HG03139 (cell line): ENCODE data around the gene KRTAP12-2.
"Not testable (repeated sequence)": the region's sequence is repeated elsewhere in the genome, so short reads cannot be mapped to it uniquely, and the experiment has no call there.

Experiments used
- ATAC-seq: cut with Tn5 transposase; IDR thresholded peaks from one replicate; pipeline ENCODE4 v1.9.1; 2021; ENCODE audit not compliant: unreplicated experiment

Gene KRTAP12-2

DNA sequence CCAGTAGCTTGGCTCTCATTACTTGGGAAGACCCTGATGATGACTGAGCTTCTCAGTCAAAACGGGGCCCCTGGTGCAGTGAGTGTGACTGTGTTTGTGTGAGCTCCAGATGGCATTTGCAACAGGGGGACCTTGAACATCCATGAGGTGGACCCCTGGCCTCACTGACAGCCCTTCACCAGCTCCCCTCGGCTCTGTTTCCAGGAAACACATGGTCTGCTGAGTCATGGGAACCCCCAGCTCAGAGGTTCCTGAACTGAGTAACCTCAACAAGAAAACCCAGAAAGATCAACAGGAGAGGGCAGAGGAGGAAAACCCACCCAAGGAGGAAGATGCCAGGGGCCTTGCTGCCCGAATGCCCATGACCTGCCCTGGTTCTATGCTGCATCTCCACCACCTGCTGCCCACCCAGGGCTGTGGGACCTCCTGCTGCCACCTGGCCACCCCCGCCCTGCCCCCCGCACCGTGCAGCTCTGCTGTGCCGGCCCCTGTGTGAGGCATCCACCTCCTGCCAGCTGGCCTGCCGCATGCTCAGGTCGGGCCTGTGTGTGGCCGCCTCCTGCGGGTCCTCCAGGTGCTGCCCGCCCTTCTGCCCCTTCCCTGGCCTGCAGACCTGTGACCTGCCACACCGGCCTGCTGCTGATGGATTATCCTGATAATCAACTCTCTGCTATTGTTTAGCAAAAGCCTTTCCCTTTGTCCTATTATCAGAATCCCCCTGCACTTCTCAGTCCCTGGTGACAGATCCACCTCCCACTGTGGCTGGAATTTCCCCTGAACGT lies 19.5 kb upstream of the KRTAP12-2 start:
- ATAC-seq, result no peak

DNA sequence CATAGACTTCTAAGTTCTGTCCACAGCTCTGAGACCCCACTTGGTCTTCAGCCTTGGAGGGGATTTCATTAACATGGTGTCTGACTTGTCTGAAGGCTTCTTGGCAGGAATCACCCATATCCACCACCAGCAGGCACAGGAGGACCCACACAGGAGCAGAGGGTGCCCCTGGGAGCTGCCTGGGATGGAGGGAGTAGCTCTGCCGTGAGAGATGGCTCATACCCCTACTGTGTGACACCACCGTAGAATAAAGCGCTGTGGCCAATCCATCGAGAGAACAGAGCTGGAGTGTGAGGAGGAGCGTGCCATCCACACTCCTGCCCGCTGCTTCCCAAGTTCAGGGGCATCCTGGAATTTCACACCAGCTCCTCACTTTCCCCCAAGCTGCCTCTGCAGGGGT lies 18.3 kb upstream of the KRTAP12-2 start:
- ATAC-seq, result not testable (repeated sequence)

DNA sequence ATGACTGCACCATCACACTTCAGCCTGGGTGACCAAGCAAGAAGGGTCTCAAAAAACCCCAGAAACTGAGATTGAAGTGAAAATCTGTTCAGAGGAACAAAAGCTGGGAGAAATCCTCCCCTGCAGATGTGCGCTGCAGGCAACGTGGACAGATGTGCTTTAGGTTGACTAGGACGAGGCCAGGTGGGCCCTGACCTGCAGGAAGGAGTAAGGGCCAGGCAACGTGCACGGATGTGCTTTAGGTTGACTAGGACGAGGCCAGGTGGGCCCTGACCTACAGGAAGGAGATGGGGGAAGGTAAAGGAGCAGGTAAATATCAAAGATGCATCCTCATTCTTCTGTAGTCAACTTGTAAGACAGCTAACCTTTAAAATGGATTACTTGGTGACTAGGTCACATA lies 17.8 kb upstream of the KRTAP12-2 start:
- no peak for ATAC-seq

- no peak for ATAC-seq
Observed at GRCh38 chr21:44684077-44684476, 17.4 kb upstream of the KRTAP12-2 start.

DNA sequence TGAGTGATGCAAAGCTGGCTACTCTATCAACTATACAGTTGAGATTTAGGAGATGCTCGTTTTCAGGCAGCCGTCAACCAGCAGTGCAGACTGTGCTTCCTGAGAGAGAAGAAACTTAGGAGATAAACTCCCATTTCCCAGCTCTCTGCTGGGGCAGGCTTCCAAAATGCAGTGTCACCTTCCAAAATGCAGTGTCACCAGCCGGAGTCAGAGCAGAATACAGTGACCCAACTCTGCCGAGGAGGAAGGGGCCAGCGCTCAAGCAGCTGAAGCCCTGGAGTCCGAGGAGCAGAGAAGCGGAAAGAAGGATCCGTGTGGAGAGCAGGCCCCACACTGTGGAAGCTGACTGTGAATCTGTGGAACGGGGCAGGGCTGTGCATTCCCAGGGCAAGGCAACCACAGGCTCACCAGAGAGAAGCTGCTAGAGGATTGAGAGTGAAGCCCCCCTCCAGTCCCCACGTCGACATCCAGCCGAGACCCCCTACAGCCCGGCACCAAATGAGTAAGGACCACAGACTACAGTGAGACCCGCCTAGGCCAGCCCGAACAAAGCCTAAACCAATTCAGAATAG lies 15.9 kb upstream of the KRTAP12-2 start:
- ATAC-seq, result no peak

- no peak for ATAC-seq
Observed at GRCh38 chr21:44681861-44682579, 15.3 kb upstream of the KRTAP12-2 start, which contains the start of gene KRTAP12-1. KRTAP12-1 (minus strand) TSS chr21:44682163; CDS start chr21:44682123, 40 bp downstream.

DNA sequence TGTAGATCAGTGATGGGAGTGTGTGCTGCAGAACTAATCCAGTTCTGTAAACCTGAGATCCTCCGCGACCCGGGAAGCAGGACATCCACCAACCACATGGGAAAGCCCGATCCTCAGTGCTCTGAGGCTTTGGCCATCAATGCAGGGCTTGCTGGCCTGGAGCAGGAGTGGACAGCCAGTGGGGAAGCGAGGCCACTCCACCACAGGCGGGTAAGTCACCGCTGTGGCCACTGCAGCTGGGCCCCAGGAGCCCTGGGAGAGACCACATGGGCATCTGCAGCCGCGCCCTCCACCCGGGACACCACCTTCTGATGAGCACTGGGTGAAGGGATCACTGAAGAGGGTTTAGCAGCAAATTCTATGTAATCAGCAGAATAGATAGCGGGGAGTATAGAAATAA lies 14.4 kb upstream of the KRTAP12-2 start:
- ATAC-seq, result no peak

- ATAC-seq, result no peak
Observed at GRCh38 chr21:44677881-44678280, 11.2 kb upstream of the KRTAP12-2 start.

DNA sequence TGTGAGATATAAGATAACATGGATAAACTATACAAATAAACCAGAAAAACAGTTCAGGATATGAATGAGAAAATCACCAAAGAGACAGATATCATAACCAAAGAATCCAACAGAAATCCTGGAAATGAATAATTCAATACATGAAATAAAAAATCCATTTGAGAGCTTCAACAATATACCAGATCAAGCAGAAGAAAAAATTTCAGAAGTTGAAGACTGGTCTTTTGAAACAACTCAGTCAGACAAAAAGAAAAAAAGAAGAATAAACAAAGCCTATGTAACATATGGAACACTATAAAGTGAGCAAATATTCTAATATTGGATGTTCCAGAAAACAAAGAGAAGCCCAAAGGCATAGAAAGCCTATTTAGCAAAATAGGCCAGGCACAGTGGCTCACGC lies 5.2 kb upstream of the KRTAP12-2 start:
- no peak for ATAC-seq

- ATAC-seq, result no peak
Observed at GRCh38 chr21:44670642-44671432, 4.1 kb upstream of the KRTAP12-2 start.

DNA sequence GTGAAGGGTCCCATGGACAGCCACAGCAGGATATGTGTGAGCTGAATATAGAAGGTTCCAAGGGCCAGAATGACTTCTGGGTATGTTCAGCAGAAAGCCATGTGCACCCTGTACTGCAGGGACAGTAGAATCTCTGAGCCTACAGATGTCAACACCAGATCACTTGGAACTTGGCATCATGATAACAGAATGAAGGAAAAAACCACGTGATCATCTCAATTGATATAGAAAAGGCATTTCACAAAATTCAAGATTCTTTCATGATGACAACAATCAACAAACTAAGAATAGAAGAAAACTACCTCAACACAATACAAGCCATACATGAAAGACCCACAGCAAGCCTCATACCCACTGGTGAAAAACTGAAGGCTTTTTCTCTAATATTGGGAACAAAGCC lies 885 bp upstream of the KRTAP12-2 start:
- no peak for ATAC-seq

DNA sequence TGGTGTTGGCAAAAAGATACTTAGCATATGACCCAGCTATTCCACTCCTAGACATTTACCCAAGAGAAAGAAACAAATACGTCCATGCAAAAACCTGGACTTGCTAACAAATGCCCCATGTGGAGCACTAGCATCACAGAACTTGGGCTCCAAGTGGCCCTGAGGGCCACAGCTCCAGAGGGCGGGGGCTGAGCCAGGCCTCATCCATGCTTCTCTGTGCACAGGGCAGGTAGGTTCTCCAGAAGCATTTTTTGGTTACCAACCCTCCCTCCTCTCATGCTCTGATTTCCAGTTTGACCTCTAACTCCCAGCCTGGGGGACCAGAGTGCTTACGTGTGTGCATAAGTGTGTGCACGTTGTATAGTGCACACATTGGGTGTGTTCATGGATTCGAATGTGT lies 2.0 kb downstream of the KRTAP12-2 start:
- no peak for ATAC-seq

DNA sequence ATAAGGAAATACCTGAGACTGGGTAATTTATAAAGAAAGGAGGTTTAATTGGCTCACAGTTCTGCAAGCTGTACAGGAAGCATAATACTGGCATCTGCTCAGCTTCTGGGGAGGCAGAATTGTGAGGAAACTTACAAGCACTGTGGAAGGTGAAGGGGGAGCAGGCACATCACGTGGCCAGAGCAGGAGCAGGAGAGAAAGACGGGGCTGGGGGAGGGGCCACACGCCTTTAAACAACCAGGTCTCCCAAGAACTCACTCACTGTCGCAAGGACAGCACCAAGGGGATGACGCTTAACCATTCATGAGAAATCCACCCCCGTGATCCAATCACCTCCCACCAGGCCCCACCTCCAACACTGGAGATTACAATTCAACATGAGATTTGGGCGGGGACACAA lies 5.2 kb downstream of the KRTAP12-2 start:
- ATAC-seq, result not testable (repeated sequence)

GRCh38 chr21:44658913-44659595 lies 7.7 kb downstream of the KRTAP12-2 start:
- ATAC-seq, result no peak

- no peak for ATAC-seq
Observed at GRCh38 chr21:44658541-44658910, 8.2 kb downstream of the KRTAP12-2 start.

DNA sequence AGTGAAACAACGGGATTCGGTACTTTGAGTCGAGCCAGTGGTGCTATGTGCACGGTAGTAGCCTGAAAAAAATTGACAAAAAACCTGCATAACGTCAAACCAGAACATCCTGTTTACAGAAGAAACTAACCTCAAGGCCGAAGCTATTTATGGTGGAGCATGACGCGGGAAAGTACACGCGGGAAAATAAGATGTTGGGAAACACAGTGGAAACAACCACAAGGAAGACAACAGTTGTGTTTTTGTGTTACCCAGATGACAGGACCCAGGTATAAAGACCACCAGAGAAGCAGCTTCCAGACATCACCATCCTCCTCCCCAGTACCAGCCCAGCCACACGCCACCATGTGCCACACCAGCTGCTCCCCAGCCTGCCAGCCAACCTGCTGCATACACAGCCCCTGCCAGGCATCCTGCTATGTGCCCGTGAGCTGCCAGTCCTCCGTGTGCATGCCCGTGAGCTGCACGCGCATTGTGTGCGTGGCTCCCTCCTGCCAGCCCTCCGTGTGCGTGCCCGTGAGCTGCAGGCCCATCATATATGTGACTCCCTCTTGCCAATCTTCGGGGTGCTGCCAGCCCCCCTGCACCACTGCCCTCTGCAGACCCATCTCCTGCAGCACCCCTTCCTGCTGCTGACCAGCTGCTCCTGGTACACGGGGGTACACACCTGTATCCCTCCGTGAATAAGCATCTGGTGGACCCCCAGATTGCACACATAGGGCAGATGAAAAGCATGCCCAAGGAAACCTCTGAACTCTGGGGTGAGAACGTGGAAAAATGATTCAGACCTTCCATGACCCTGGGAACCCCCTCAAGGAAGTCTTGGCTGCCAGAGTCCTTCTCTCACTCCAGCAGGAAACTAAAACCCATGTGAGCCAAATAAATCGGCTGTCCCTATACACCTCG lies 8.8 kb downstream of the KRTAP12-2 start, which contains the start of gene KRTAP12-3:
Gene KRTAP12-3 (plus strand): TSS at position 298 of the 906 bp plus-strand sequence. CDS start 48 bp downstream, at position 346.
- no peak for ATAC-seq

GRCh38 chr21:44656868-44657267 lies 9.9 kb downstream of the KRTAP12-2 start:
- no peak for ATAC-seq

DNA sequence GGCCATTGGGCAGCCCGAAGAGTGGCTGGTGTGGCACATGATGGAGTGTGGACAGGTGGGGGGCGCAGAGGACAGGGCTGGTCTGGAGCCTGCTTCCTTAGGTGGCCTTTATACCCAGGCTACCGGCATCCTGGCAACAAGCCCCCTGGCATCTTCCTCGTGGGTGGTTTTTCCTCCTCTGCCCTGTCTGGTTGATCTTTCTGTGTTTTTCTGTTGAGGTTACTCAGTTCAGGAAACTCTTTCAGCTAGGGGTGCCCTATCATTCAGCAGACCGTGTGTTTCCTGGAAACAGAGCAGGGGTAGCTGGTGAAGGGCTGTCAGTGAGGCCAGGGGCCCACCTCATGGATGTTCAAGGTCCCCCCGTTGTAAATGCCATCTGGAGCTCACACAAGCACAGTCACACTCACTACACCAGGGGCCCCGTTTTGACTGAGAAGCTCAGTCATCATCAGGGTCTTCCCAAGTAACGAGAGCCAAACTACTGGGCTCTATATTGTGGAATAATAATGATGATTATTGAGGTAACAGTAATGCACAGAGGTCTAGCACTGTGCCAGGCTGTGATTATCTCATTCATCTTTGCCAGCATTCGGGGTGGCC lies 12.1 kb downstream of the KRTAP12-2 start, which contains the start of gene KRTAP12-4:
Gene KRTAP12-4 (minus strand): TSS at position 84 of the 600 bp plus-strand sequence. CDS start 45 bp downstream, at position 39.
- ATAC-seq, result no peak
